ENCODE data around the gene DCAKD.
"Not testable (repeated sequence)": the region's sequence is repeated elsewhere in the genome, so short reads cannot be mapped to it uniquely, and the experiment has no call there.

DCAKD gene

DNA sequence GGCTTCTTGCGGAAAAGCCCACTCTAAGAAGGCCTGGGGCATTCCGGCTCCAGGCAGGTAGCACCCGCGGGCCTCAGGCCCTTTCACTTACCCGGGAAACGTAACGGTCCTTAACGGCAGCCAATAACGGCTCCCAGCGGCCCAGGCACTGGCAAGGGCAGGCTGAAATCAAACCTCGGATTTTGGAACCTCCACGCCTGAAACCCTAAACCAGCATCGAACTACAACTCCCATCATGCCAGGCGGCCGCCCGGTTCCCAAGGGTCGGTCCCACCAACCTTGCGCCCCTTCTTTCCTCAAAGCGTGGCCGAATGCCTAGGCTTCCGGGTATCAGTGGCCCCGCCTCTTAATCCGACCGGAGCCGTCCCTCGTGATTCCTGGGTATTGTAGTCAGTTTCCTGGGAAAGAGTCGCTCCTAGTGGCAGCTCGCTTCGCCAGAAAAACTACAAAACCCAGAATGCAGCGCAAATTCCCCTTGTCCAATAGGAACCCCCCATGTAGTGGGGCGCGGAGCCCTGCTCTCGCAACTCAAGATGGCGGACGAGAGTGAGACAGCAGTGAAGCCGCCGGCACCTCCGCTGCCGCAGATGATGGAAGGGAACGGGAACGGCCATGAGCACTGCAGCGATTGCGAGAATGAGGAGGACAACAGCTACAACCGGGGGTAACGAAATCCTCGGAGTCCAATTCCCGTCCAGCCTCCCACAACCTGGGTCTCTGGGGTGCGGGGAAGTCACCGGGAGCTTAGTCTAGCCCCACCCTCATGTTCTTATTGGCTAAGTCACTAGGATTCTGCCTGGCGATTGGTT is 9.6 kb upstream of the DCAKD start, which contains the start of gene NMT1:
NMT1 (plus strand) TSS at position 521 of the 809 bp plus-strand sequence; CDS start at position 534, 13 bp downstream.
- no peaks in the 10 kb centered on the region for H3K9me3 Mint-ChIP-seq
- peaks cover 31% of the 10 kb centered on the region for H3K4me1 Mint-ChIP-seq

DNA sequence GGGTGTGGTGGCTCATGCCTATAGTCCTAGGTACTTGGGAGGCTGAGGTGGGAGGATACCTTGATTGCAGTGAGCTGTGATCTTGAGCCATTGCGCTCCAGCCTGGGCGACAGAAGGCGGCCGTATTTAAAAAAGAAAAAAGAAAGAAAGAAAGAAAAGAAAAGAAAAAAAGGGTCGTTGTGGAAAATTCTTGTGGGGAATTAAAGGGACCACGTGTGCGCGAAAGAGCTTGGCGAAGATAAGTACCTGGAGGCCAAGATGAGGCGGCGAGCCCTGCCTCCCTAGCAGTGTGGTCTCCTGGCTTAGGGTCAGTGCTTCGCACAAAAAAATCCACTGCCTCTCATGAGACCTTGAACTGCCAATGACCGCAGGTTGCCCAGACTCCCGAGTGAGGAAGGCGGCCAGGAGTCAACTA is 9.0 kb upstream of the DCAKD start:
- Mint-ChIP-seq H3K9me3 (no peaks in the 10 kb centered on the region), H3K27ac (peak overlapping the region; percentile 99), H3K4me3 (peak overlapping the region; percentile 98), H3K4me1 (peaks cover 31% of the 10 kb centered on the region), H3K36me3 (ENCODE audit: low read depth) (peaks cover 17% of the 10 kb centered on the region), H3K27me3 (ENCODE audit: low read depth, poor library complexity) (no peaks in the 10 kb centered on the region)
- TF ChIP-seq, protein P1, sequence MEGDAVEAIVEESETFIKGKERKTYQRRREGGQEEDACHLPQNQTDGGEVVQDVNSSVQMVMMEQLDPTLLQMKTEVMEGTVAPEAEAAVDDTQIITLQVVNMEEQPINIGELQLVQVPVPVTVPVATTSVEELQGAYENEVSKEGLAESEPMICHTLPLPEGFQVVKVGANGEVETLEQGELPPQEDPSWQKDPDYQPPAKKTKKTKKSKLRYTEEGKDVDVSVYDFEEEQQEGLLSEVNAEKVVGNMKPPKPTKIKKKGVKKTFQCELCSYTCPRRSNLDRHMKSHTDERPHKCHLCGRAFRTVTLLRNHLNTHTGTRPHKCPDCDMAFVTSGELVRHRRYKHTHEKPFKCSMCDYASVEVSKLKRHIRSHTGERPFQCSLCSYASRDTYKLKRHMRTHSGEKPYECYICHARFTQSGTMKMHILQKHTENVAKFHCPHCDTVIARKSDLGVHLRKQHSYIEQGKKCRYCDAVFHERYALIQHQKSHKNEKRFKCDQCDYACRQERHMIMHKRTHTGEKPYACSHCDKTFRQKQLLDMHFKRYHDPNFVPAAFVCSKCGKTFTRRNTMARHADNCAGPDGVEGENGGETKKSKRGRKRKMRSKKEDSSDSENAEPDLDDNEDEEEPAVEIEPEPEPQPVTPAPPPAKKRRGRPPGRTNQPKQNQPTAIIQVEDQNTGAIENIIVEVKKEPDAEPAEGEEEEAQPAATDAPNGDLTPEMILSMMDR (IDR thresholded peaks at IDR 0.05) = no peak
- no peak for DNase-seq

More for the DNA sequence above, 9.6 kb upstream of the DCAKD start, which contains the start of gene NMT1:
- H3K4me3 Mint-ChIP-seq = peak within 1 kb of the TSS; percentile 98
- peaks cover 17% of the 10 kb centered on the region for H3K36me3 Mint-ChIP-seq (ENCODE audit: low read depth)
- H3K27me3 Mint-ChIP-seq (ENCODE audit: low read depth, poor library complexity) = no peaks in the 10 kb centered on the region
- peak within 1 kb of the TSS; percentile 99 for H3K27ac Mint-ChIP-seq
- TF ChIP-seq, protein P1 (IDR thresholded peaks at IDR 0.05) = no peak
- peak; percentile 95 for DNase-seq

GRCh38 chr17:45052052-45052772 is 780 bp upstream of the DCAKD start:
- H3K36me3 Mint-ChIP-seq (ENCODE audit: low read depth) = no peaks in the 10 kb centered on the region
- no peaks in the 10 kb centered on the region for H3K9me3 Mint-ChIP-seq
- H3K27me3 Mint-ChIP-seq (ENCODE audit: low read depth, poor library complexity) = peaks cover 5% of the 10 kb centered on the region
- H3K4me3 Mint-ChIP-seq = peak overlapping the region; percentile 76
- peaks cover 27% of the 10 kb centered on the region for H3K4me1 Mint-ChIP-seq
- TF ChIP-seq, protein P1 (IDR thresholded peaks at IDR 0.05) = no peak
- DNase-seq = peak; percentile 74
- H3K27ac Mint-ChIP-seq = no peak overlapping the region

DNA sequence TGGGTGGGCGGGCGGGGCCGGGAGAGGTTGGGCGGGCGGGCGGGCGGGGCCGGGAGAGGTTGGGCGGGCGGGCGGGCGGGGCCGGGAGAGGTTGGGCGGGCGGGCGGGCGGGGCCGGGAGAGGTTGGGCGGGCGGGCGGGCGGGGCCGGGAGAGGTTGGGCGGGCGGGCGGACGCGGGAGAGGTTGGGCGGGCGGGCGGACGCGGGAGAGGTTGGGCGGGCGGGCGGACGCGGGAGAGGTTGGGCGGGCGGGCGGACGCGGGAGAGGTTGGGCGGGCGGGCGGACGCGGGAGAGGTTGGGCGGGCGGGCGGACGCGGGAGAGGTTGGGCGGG is 254 bp upstream of the DCAKD start:
- not testable (repeated sequence) for H3K36me3 Mint-ChIP-seq (ENCODE audit: low read depth); H3K27ac Mint-ChIP-seq; DNase-seq; H3K27me3 Mint-ChIP-seq (ENCODE audit: low read depth, poor library complexity); H3K9me3 Mint-ChIP-seq
- H3K4me3 Mint-ChIP-seq = peak overlapping the region; percentile 76
- H3K4me1 Mint-ChIP-seq = peaks cover 32% of the 10 kb centered on the region

- DNase-seq = no peak
- Mint-ChIP-seq H3K27ac (peak overlapping the region; percentile 95), H3K9me3 (no peaks in the 10 kb centered on the region), H3K27me3 (ENCODE audit: low read depth, poor library complexity) (peaks cover 5% of the 10 kb centered on the region), H3K4me1 (peaks cover 41% of the 10 kb centered on the region), H3K4me3 (peak overlapping the region; percentile 90), H3K36me3 (ENCODE audit: low read depth) (peaks cover 12% of the 10 kb centered on the region)
- TF ChIP-seq, protein P1 (IDR thresholded peaks at IDR 0.05) = no peak
These were observed 862 bp downstream of the DCAKD start for GRCh38 chr17:45050481-45051059.

Measured in nephron progenitor cell (in vitro differentiated cells).